HEK293 (cell line): Measurements from ENCODE around the gene CD99L2.

Source experiments
- CTCF ChIA-PET: fragments of 350-600 bp; formaldehyde crosslinking; extraction: SDS; loops from one replicate; lab custom pipeline; 2021; ENCODE audit warnings: antibody characterized with exemption; lab: Yijun Ruan, JAX
- POLR2A ChIA-PET: fragments of 300-600 bp; formaldehyde crosslinking; extraction: SDS; loops from one replicate; lab custom pipeline; 2020; ENCODE audit warnings: antibody characterized with exemption, inconsistent platforms; lab: Yijun Ruan, JAX
- H3K27ac ChIP-seq: fragments of 200-500 bp; sonication (Bioruptor generic); 2 replicates; pipeline ENCODE4 v1.5.1; 2014; ENCODE audit warnings: low read depth, low read length, control low read depth, inconsistent platforms; ENCODE audit errors: extremely low read depth
- H3K36me3 ChIP-seq, 2 experiments: fragments of 200-500 bp in 1 of 2; sonication (Bioruptor generic) in 1 of 2; 1 replicate in 1 of 2; 2 replicates in 1 of 2; pipeline ENCODE4 v1.5.1; 2014 to 2017; ENCODE audit warnings: inconsistent platforms in 2 of 2, low read length in 2 of 2; ENCODE audit not compliant: control insufficient read depth in 2 of 2, insufficient read depth in 1 of 2
- H3K4me1 ChIP-seq: fragments of 200-500 bp; sonication (Bioruptor generic); 2 replicates; pipeline ENCODE4 v1.5.1; 2014; ENCODE audit warnings: mild to moderate bottlenecking, low read length, inconsistent platforms; ENCODE audit not compliant: control insufficient read depth, insufficient read depth
- H3K4me3 ChIP-seq: 2 replicates; pipeline ENCODE4 v1.5.1; 2011; ENCODE audit warnings: low read depth, mild to moderate bottlenecking, control low read depth, low read length, moderate library complexity
- H3K9me3 ChIP-seq: fragments of 200-500 bp; sonication (Bioruptor generic); 2 replicates; pipeline ENCODE4 v1.5.1; 2014; ENCODE audit warnings: low read depth, low read length, inconsistent platforms; ENCODE audit not compliant: control insufficient read depth, insufficient read depth
- BCL11A ChIP-seq: fragments of 450-650 bp; formaldehyde crosslinking; IDR thresholded peaks from 2 replicates; pipeline ENCODE4 v1.5.1; 2016; ENCODE audit warnings: low read depth, missing biosample characterization, missing genetic modification characterization
- GFI1B ChIP-seq: fragments of 450-650 bp; formaldehyde crosslinking; IDR thresholded peaks from 2 replicates; pipeline ENCODE4 v1.5.1; 2016; ENCODE audit warnings: missing biosample characterization, missing genetic modification characterization
- MEIS1 ChIP-seq: sonication (generic); formaldehyde crosslinking; IDR thresholded peaks from 2 replicates; pipeline ENCODE4 v1.8.1; 2022; ENCODE audit warnings: missing genetic modification reagents, mild to moderate bottlenecking, borderline replicate concordance
- SCRT1 ChIP-seq: fragments of 450-650 bp; formaldehyde crosslinking; IDR thresholded peaks from 2 replicates; pipeline ENCODE4 v1.5.1; 2016; ENCODE audit warnings: missing biosample characterization, missing genetic modification characterization, borderline replicate concordance
- SCRT2 ChIP-seq: fragments of 450-650 bp; formaldehyde crosslinking; IDR thresholded peaks from 2 replicates; pipeline ENCODE4 v1.5.1; 2016; ENCODE audit warnings: missing biosample characterization, missing genetic modification characterization
- SETDB1 ChIP-seq: IDR thresholded peaks from one replicate; pipeline ENCODE4 v1.6.1; 2017; ENCODE audit warnings: mild to moderate bottlenecking, low read length, moderate library complexity, mixed read lengths; ENCODE audit not compliant: insufficient read length
- SP2 ChIP-seq: fragments of 450-650 bp; formaldehyde crosslinking; IDR thresholded peaks from 2 replicates; pipeline ENCODE4 v1.5.1; 2016; ENCODE audit warnings: missing biosample characterization, missing genetic modification characterization
- YY2 ChIP-seq: fragments of 450-650 bp; formaldehyde crosslinking; IDR thresholded peaks from 2 replicates; pipeline ENCODE4 v1.5.1; 2016; ENCODE audit warnings: missing biosample characterization, missing genetic modification characterization
- ZBTB7A ChIP-seq: fragments of 450-650 bp; formaldehyde crosslinking; IDR thresholded peaks from 2 replicates; pipeline ENCODE4 v1.5.1; 2016; ENCODE audit warnings: low read depth, missing biosample characterization, missing genetic modification characterization
- ZNF140 ChIP-seq: fragments of 450-650 bp; formaldehyde crosslinking; IDR thresholded peaks from 2 replicates; pipeline ENCODE4 v1.5.1; 2016; ENCODE audit warnings: missing biosample characterization, missing genetic modification characterization
- ZNF146 ChIP-seq: fragments of 450-650 bp; formaldehyde crosslinking; IDR thresholded peaks from 2 replicates; pipeline ENCODE4 v1.5.1; 2016; ENCODE audit warnings: missing biosample characterization, missing genetic modification characterization
- ZNF148 ChIP-seq: fragments of 450-650 bp; formaldehyde crosslinking; IDR thresholded peaks from 2 replicates; pipeline ENCODE4 v1.5.0; 2017; ENCODE audit warnings: missing biosample characterization, missing genetic modification characterization, borderline replicate concordance
- ZNF335 ChIP-seq: fragments of 450-650 bp; formaldehyde crosslinking; conservative IDR thresholded peaks from 2 replicates; pipeline ENCODE4 v1.5.1; 2016; ENCODE audit warnings: missing biosample characterization, missing genetic modification characterization
- ZNF366 ChIP-seq: fragments of 450-650 bp; formaldehyde crosslinking; conservative IDR thresholded peaks from 2 replicates; pipeline ENCODE4 v1.5.1; 2016; ENCODE audit warnings: missing biosample characterization, missing genetic modification characterization
- ZNF645 ChIP-seq: fragments of 450-650 bp; formaldehyde crosslinking; IDR thresholded peaks from 2 replicates; pipeline ENCODE4; 2016; ENCODE audit warnings: missing biosample characterization, missing genetic modification characterization
- ZNF660 ChIP-seq: fragments of 450-650 bp; IDR thresholded peaks from 2 replicates; pipeline ENCODE4 v1.5.1; 2018; ENCODE audit warnings: missing biosample characterization, mild to moderate bottlenecking, missing genetic modification characterization
- ZXDB ChIP-seq: fragments of 450-650 bp; formaldehyde crosslinking; IDR thresholded peaks from 2 replicates; pipeline ENCODE4 v1.5.1; 2016; ENCODE audit warnings: missing biosample characterization, missing genetic modification characterization

Gene CD99L2

GRCh38 chrX:150898343-150899190, at the start of gene CD99L2 (continued):
- TF ChIP-seq ZNF660 (tag by site-specific recombination) (0 out of 2 replicates have a peak, but pooled peaks have one; percentile 9), GFI1B (tag by site-specific recombination) (no peak), BCL11A (no peak), SP2 (peak; percentile 35; the same call in 1 of the 2 replicates), ZNF335 (tag by site-specific recombination) (peak; percentile 70)

GRCh38 chrX:150944233-150944632, 45.8 kb upstream of the CD99L2 start:
- TF ChIP-seq ZXDB: no peak
- no peak for TF ChIP-seq SETDB1
- no peak for TF ChIP-seq YY2 (tag by site-specific recombination)
- no peak for TF ChIP-seq ZNF140 (tag by site-specific recombination)
- no peak for TF ChIP-seq MEIS1 (CRISPR knock-in tag)
- no peak for TF ChIP-seq ZNF645 (tag by site-specific recombination)
- no peak for TF ChIP-seq ZNF366 (tag by site-specific recombination)
- no peak for TF ChIP-seq ZNF146 (tag by site-specific recombination)
- no peak for TF ChIP-seq ZBTB7A
- Histone ChIP-seq H3K36me3 (no peaks in the 10 kb centered on the region), H3K9me3 (no peaks in the 10 kb centered on the region), H3K4me1 (no peaks in the 10 kb centered on the region), H3K27ac (no peak overlapping the region), H3K4me3 (no peak overlapping the region)
- ChIA-PET CTCF (interaction anchor here (1.2 kb wide), 1 partner anchor 172 kb away, joined by 3 read pairs; no protein-coding TSS in a partner anchor), POLR2A (no interaction called here)

GRCh38 chrX:150942942-150943594, 44.6 kb upstream of the CD99L2 start:
- TF ChIP-seq SCRT2 (peak; percentile 77), SCRT1 (tag by site-specific recombination) (0 out of 2 replicates have a peak, but pooled peaks have one; percentile 36), ZNF148 (no peak)
- H3K9me3 ChIP-seq: no peaks in the 10 kb centered on the region
- no peaks in the 10 kb centered on the region for H3K36me3 ChIP-seq
- CTCF ChIA-PET: no interaction called here
- H3K4me3 ChIP-seq: no peak overlapping the region
- no peak overlapping the region for H3K27ac ChIP-seq
- no peaks in the 10 kb centered on the region for H3K4me1 ChIP-seq
- POLR2A ChIA-PET: interaction anchor here (1.2 kb wide), 1 partner anchor 8 kb away, joined by 3 read pairs; no protein-coding TSS in a partner anchor
